Psoas muscle (tissue), 8 donors: Measurements from ENCODE around the gene BST1. TPM values are rescaled to one million over a fixed set of nuclear protein-coding genes. Genes with fewer than 3 reads are reported as not detected.

Experiments used
- ATAC-seq, 4 donors: fragments of 200-7000 bp; cut with Tn5 transposase; one replicate each; pipeline ENCODE4 v1.9.1; 2020; ENCODE audit warnings: moderate library complexity in 3 of 4, mild to moderate bottlenecking in 2 of 4
- DNase-seq, 2 donors: peaks; one replicate each; pipeline ENCODE4 v3.0.0-alpha.2; 2020
- H3K27ac ChIP-seq: fragments of 200-600 bp; one replicate; pipeline ENCODE4 v1.8.0; 2022
- H3K27me3 ChIP-seq, 3 donors: fragments of 200-600 bp in 1 of 3; one replicate each; pipeline versions ENCODE4 v1.6.1 to v1.8.0; 2013 to 2022; ENCODE audit warnings: low read length in 2 of 3, mild to moderate bottlenecking in 2 of 3, moderate library complexity in 1 of 3; ENCODE audit not compliant: insufficient read depth in 3 of 3
- H3K36me3 ChIP-seq, 2 donors: fragments of 200-600 bp in 1 of 2; one replicate each; pipeline versions ENCODE4 v1.6.1 to v1.8.0; 2013 to 2022; ENCODE audit warnings: low read depth in 1 of 2, mild to moderate bottlenecking in 1 of 2, moderate library complexity in 1 of 2; ENCODE audit not compliant: insufficient read depth in 1 of 2
- H3K4me1 ChIP-seq: fragments of 200-600 bp; one replicate; pipeline ENCODE4 v1.8.0; 2022
- H3K4me3 ChIP-seq: fragments of 200-600 bp; one replicate; pipeline ENCODE4 v1.8.0; 2022; ENCODE audit warnings: mild to moderate bottlenecking
- H3K9me3 ChIP-seq: fragments of 200-600 bp; one replicate; pipeline ENCODE4 v1.8.0; 2022
- CTCF ChIP-seq: fragments of 200-600 bp; IDR thresholded peaks from one replicate; pipeline ENCODE4 v1.8.0; 2022; ENCODE audit warnings: antibody characterized with exemption
- WGBS, 3 donors: extraction: QIAGEN DNeasy Blood & Tissue Kit; methylation state at CpG; one replicate each; pipeline versions ENCODE4 v1.1.6 to v1.1.7; 2013; 5-methylcytosine and 5-hydroxymethylcytosine counted together
- intact Hi-C, 2 donors: fragments of 100-400 bp; cut with DNase I; formaldehyde crosslinking; loops; one replicate each; pipeline versions ENCODE4 v1.11.0 to v1.14.2; 2022
- polyA plus RNA-seq, 3 donors: library from polyadenylated mRNA; stranded (reverse); fragments of 200-250 nt; gene quantifications; one replicate each; pipeline ENCODE4 v1.2.3, GENCODE V29; 2013
- total RNA-seq, 4 donors: library from RNA; stranded (reverse); fragmentation: NEBNext Ultra II Directional in 2 of 4; extraction: Animal tissue kit (Norgen Biotek cat#: 25700) in 2 of 4; gene quantifications; one replicate each; pipeline versions ENCODE4 v1.2.1 to v1.2.4, GENCODE V29; 2021 to 2023
- donor health status: healthy with polysubstance abuse.
- donor health status: DM: no; HTN: no; CAD: no; lungs with moderate emphysema.
- donor health status: Bipolar disorder and iron deficiency.
- donor health status: healthy.
- donor health status: DM: yes; HTN: yes; CAD: no.
- donor health status: DM: no; HTN: no; CAD: no.
- donor health status: DM: no; HTN: no; CAD: no.
- donor health status: DM: yes; HTN: yes; CAD: no.

Gene BST1
- total and polyA plus RNA-seq, 7 donors: 0.98 to 2.1 (median 1.3) TPM

GRCh38 chr4:15691346-15692135 is 11.3 kb upstream of the BST1 start:
- Histone ChIP-seq H3K27me3 (no peaks in the 10 kb centered on the region), H3K36me3 (peaks cover 0 to 31% of the 10 kb centered on the region in 2 donors), H3K4me1 (no peaks in the 10 kb centered on the region), H3K4me3 (no peak overlapping the region), H3K27ac (no peak overlapping the region), H3K9me3 (no peaks in the 10 kb centered on the region)
- no peak for TF ChIP-seq CTCF
- 37 to 45% (median 41%) methylated on average over 3 of the region's 3 CpGs for WGBS, 3 donors
- intact Hi-C loops: no loop called here
- DNase-seq (no peak), ATAC-seq (peak in 1 of 4 donors; percentile 33)

GRCh38 chr4:15692602-15693001 is 10.3 kb upstream of the BST1 start:
- no peak overlapping the region for H3K27ac ChIP-seq
- no peak for TF ChIP-seq CTCF
- WGBS, 3 donors: 88 to 98% (median 91%) methylated on average over 2 of the region's 2 CpGs
- intact Hi-C loops: no loop called here
- no peak overlapping the region for H3K4me3 ChIP-seq
- H3K4me1 ChIP-seq: no peaks in the 10 kb centered on the region
- DNase-seq (no peak), ATAC-seq (no peak)
- H3K9me3 ChIP-seq: no peaks in the 10 kb centered on the region
- H3K27me3 ChIP-seq: no peaks in the 10 kb centered on the region
- peaks cover 0 to 20% of the 10 kb centered on the region in 2 donors for H3K36me3 ChIP-seq

- TF ChIP-seq CTCF: no peak
- Histone ChIP-seq H3K9me3 (no peaks in the 10 kb centered on the region), H3K27ac (no peak overlapping the region), H3K27me3 (no peaks in the 10 kb centered on the region), H3K4me1 (no peaks in the 10 kb centered on the region), H3K4me3 (no peak overlapping the region), H3K36me3 (peaks cover 0 to 2% of the 10 kb centered on the region in 2 donors)
- DNase-seq (no peak), ATAC-seq (no peak)
- intact Hi-C loops: no loop called here
- 94 to 98% (median 94%) methylated on average over 4 of the region's 4 CpGs for WGBS, 3 donors
Measured at GRCh38 chr4:15694431-15694830, 8.4 kb upstream of the BST1 start.

- no peaks in the 10 kb centered on the region for H3K4me1 ChIP-seq
- no peak for TF ChIP-seq CTCF
- ATAC-seq (no peak), DNase-seq (no peak)
- intact Hi-C loops: no loop called here
- H3K4me3 ChIP-seq: no peak overlapping the region
- WGBS, 3 donors: 79 to 85% (median 80%) methylated on average over 10 of the region's 10 CpGs
- no peaks in the 10 kb centered on the region for H3K36me3 ChIP-seq
- H3K27me3 ChIP-seq: no peaks in the 10 kb centered on the region
- no peaks in the 10 kb centered on the region for H3K9me3 ChIP-seq
- H3K27ac ChIP-seq: no peak overlapping the region
Measured at GRCh38 chr4:15695240-15695699, 7.6 kb upstream of the BST1 start.

- intact Hi-C loops: no loop called here
- H3K27me3 ChIP-seq: peaks cover 0 to 2% (median 0%) of the 10 kb centered on the region in 3 donors
- TF ChIP-seq CTCF: no peak
- ATAC-seq: no peak
- no peaks in the 10 kb centered on the region for H3K9me3 ChIP-seq
- WGBS, 3 donors: 51 to 67% (median 59%) methylated on average over 3 of the region's 3 CpGs
- no peaks in the 10 kb centered on the region for H3K36me3 ChIP-seq
- H3K4me1 ChIP-seq: no peaks in the 10 kb centered on the region
- H3K27ac ChIP-seq: no peak overlapping the region
- no peak overlapping the region for H3K4me3 ChIP-seq
- DNase-seq: no peak
Measured at GRCh38 chr4:15695729-15696128, 7.1 kb upstream of the BST1 start.
